GM12864 (cell line): ENCODE data around the gene KRTAP5-2.
A peak's percentile ranks its signal among the peaks of the same experiment; 100 is the strongest.

ENCODE experiments used
- DNase-seq: peaks from one replicate; pipeline ENCODE4 v3.0.0-alpha.2; 2011; ENCODE audit warnings: low read depth
- H3K4me3 ChIP-seq: 2 replicates; pipeline ENCODE4 v1.5.1; 2011; ENCODE audit warnings: mild to moderate bottlenecking, low read depth, low read length, control low read depth
- CTCF ChIP-seq: IDR thresholded peaks from 2 replicates; pipeline ENCODE4 v1.5.1; 2011; ENCODE audit warnings: low read depth, mild to moderate bottlenecking, moderate library complexity, low read length, control low read depth, inconsistent platforms; ENCODE audit errors: missing control alignments

KRTAP5-2 gene

GRCh38 chr11:1633864-1634263 is 35.8 kb upstream of the KRTAP5-2 start:
- no peak for TF ChIP-seq CTCF
- DNase-seq, result no peak
- no peak overlapping the region for H3K4me3 ChIP-seq

DNA sequence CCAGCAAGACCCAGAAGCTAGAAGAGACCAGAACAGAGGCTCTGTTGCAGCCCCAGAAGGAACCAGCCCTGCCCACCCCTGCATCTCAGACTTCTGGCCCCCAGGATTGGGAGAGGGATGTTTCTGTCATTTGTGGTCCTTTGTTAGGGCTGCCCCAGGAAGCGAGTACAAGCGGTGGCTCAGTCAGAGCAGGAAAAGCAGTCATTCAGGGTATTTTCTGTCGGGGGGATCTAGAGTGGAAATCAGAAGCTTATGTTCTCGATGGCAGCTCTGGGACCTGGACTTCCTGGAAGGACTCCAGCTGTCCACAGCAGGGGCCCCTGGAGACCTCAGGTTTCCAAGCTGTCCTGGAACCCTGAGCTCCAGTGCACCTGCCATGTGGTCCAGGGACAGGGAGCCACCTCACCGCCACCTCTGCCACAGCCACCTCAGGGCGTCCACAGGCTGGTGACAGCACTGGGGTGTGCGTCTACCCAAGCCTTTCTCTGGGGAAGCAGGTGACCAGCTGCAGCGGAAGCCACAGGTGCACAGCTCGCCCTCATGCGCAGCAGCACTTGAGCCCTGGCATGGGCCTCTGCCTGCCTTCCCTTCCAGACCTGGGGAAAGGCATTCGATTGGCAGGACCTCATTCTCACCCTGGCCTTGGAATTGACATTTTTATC is 34.1 kb upstream of the KRTAP5-2 start:
- TF ChIP-seq CTCF, result no peak
- no peak for DNase-seq

DNA sequence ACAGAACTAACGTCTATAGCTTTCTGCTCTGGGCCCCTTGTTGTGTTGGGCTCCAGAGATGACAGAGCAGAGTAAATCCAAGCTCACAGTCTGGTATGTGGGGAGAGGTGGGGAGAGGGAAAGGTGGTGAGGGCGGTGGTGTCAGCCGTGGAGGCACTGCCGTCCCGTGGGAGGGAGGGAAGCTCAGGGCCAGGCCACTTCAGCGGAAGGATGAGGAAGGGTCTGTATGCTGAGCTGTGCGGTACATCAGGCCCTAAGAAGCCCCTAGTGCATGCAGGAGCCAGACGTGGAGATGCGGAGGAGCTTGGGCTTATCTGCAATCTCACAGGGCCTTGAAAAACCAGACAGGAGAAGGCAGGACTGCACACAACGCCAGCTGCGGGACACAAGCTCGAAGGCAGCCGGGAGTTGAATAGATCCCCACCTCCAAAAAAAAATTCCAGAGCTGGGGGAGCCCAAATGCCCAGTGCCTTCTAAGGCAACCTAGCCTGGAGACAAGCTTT is 33.0 kb upstream of the KRTAP5-2 start:
- no peak for DNase-seq
- no peak overlapping the region for H3K4me3 ChIP-seq
- TF ChIP-seq CTCF, result no peak

More for the DNA sequence above, 34.1 kb upstream of the KRTAP5-2 start:
- no peak overlapping the region for H3K4me3 ChIP-seq

- TF ChIP-seq CTCF, result no peak
- H3K4me3 ChIP-seq, result no peak overlapping the region
- DNase-seq, result no peak
These were observed 32.2 kb upstream of the KRTAP5-2 start for GRCh38 chr11:1630271-1630670.

DNA sequence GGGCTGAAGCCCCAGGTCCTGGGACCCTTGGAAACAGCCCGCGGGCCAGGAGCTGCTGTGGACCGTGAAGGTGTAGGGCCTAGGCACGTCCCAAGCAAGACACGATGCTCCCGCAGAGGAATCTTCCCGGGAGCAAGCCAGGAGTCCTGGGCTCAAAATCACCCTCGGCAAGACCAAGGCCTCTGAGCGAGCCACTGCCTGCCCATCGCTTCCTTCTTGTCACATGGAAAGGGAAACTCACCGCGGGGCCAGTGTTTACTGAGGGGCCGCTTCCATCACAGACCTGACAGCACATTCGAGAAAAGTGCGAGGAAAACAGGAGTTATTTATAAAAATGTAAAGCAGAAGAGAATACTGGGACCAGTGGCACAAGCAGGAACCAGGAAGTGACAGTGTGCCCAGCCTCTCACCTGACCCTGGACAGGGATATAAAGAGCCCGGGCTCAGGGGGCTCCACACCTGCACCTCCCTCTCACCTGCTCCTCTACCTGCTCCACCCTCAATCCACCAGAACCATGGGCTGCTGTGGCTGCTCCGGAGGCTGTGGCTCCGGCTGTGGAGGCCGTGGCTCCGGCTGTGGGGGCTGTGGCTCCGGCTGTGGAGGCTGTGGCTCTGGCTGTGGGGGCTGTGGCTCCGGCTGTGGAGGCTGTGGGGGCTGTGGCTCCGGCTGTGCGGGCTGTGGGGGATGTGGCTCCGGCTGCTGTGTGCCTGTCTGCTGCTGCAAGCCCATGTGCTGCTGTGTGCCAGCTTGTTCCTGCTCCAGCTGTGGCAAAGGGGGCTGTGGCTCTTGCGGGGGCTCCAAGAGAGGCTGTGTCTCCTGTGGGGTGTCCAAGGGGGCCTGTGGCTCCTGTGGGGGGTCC is 31.5 kb upstream of the KRTAP5-2 start, which contains the start of gene KRTAP5-5:
Gene KRTAP5-5, plus strand, starts transcription at position 450 of the 860 bp plus-strand sequence. Its CDS starts 66 bp downstream, at position 516.
- no peak for DNase-seq
- H3K4me3 ChIP-seq, result no peak within 1 kb of the TSS
- no peak for TF ChIP-seq CTCF

DNA sequence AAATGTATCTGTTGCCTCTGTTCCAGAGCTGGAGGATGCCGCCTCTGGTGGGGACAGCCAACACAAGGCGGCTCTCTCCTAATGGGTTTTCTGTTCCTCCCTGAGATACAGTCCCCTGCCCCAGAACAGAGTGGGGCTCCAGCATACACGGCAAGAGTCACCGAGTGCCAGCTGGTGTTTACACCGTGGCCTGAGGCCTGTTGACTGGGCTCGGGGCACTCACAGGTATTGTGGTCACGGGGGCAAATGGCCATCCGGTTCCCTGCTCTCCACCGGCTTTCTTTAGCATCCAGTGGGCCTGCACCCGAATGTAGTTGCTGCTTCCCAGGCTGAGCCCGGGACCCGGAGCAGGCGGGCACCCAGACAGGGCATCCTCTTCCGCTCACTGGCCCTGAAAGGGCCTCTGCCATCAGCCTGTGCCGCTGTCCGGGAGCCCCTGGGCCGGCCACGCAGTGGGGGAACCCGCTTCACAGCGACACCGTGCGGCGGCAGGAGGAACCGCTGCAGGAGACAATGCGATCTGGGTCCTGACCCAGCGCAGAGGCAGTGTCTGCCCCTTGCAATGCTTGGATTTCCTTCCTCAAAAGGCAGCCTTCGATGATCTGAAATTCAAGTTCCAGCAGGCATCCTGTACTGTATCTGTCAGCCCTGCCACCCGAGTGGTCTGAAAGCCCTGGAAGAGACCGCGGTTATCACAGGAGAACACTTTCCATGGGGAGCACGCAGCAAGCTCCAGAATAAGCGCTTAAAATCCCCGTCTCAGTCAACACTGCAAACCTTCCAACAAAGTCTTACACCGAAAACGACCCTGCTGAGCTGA is 30.6 kb upstream of the KRTAP5-2 start:
- DNase-seq, result no peak
- no peak overlapping the region for H3K4me3 ChIP-seq
- TF ChIP-seq CTCF, result peak; percentile 89
